B cell (primary cell): ENCODE measurements around the gene NOL12. TPM values are rescaled to one million over a fixed set of nuclear protein-coding genes. Genes with fewer than 3 reads are reported as not detected.

ENCODE experiments used
- ATAC-seq: fragments of 200-7000 bp; cut with Tn5 transposase; one replicate; pipeline ENCODE4 v1.10.0; 2021; ENCODE audit warnings: low read depth, mild to moderate bottlenecking, moderate number of reproducible peaks, moderate library complexity
- CTCF ChIA-PET: fragments of 350-600 bp; sonication (Branson Sonifier 250); formaldehyde crosslinking; loops from one replicate; lab custom pipeline; 2021; ENCODE audit warnings: antibody characterized with exemption, inconsistent platforms; lab: Charles Lee
- POLR2A ChIA-PET: fragments of 350-600 bp; sonication (Branson Sonifier 250); formaldehyde crosslinking; loops from one replicate; lab custom pipeline; 2021; ENCODE audit warnings: antibody characterized with exemption; lab: Charles Lee
- DNase-seq: peaks from one replicate; pipeline ENCODE4 v3.0.0; 2013
- H2AFZ ChIP-seq: 2 replicates; pipeline ENCODE4 v1.6.1; 2012; ENCODE audit warnings: mild to moderate bottlenecking, low read depth, low read length; ENCODE audit not compliant: insufficient read depth, poor library complexity, severe bottlenecking
- H3K27ac ChIP-seq, 2 donors: 1 replicate in 1 of 2; 2 replicates in 1 of 2; pipeline ENCODE4 v1.5.1; 2012 to 2013; ENCODE audit warnings: low read length in 2 of 2, mild to moderate bottlenecking in 2 of 2, moderate library complexity in 1 of 2
- H3K27me3 ChIP-seq, 4 experiments: fragments of 200-600 bp in 1 of 4; sonication (generic) in 1 of 4; replicated peaks in 1 of 4; 1 replicate in 2 of 4; 2 replicates in 2 of 4; pipeline versions ENCODE4 v1.6.1 to v1.7.0; 2013 to 2016; ENCODE audit warnings: low read length in 3 of 4, mild to moderate bottlenecking in 2 of 4, mixed read lengths in 1 of 4, moderate library complexity in 1 of 4; ENCODE audit not compliant: insufficient read depth in 4 of 4, control insufficient read depth in 3 of 4; ENCODE audit errors: control extremely low read depth in 1 of 4
- H3K36me3 ChIP-seq, 2 experiments: replicated peaks in 1 of 2; 1 replicate in 1 of 2; 2 replicates in 1 of 2; pipeline versions ENCODE4 v1.6.1 to v1.7.1; 2013; ENCODE audit warnings: low read length in 1 of 2; ENCODE audit not compliant: insufficient read depth in 2 of 2, control insufficient read depth in 1 of 2; ENCODE audit errors: control extremely low read depth in 1 of 2, extremely low read depth in 1 of 2
- H3K4me1 ChIP-seq, 2 donors: fragments of 200-600 bp in 1 of 2; sonication (generic) in 1 of 2; 1 replicate in 1 of 2; 2 replicates in 1 of 2; pipeline versions ENCODE4 v1.5.1 to v1.6.1; 2013 to 2017; ENCODE audit warnings: low read length in 2 of 2; ENCODE audit not compliant: control insufficient read depth in 2 of 2, insufficient read depth in 2 of 2
- H3K4me2 ChIP-seq: replicated peaks from 2 replicates; pipeline ENCODE3; 2012; ENCODE audit warnings: mild to moderate bottlenecking, low read depth, low read length; ENCODE audit not compliant: poor library complexity, severe bottlenecking
- H3K4me3 ChIP-seq, 5 experiments: fragments of 200-600 bp in 1 of 5; sonication (generic) in 1 of 5; 1 replicate in 3 of 5; 2 replicates in 2 of 5; pipeline versions ENCODE4 v1.5.1 to v1.7.0; 2011 to 2016; ENCODE audit warnings: low read length in 4 of 5, mild to moderate bottlenecking in 4 of 5, low read depth in 2 of 5, control low read depth in 1 of 5, moderate library complexity in 1 of 5; ENCODE audit not compliant: insufficient read depth in 1 of 5; ENCODE audit errors: control extremely low read depth in 1 of 5, extremely low read depth in 1 of 5
- H3K79me2 ChIP-seq: fragments of 200-600 bp; sonication (generic); one replicate; pipeline ENCODE4 v1.6.0; 2016; ENCODE audit warnings: low read length; ENCODE audit not compliant: control insufficient read depth, insufficient read depth
- H3K9ac ChIP-seq: fragments of 200-600 bp; sonication (generic); 2 replicates; pipeline ENCODE4 v1.6.1; 2017; ENCODE audit warnings: mild to moderate bottlenecking, low read length, moderate library complexity
- H3K9me3 ChIP-seq, 3 donors: one replicate each; pipeline versions ENCODE4 v1.6.1 to v1.7.1; 2013; ENCODE audit warnings: low read length in 2 of 3; ENCODE audit not compliant: control insufficient read depth in 2 of 3, insufficient read depth in 1 of 3; ENCODE audit errors: control extremely low read depth in 1 of 3
- H4K20me1 ChIP-seq: 2 replicates; pipeline ENCODE4 v1.6.0; 2012; ENCODE audit warnings: mild to moderate bottlenecking, low read length; ENCODE audit not compliant: insufficient read depth, control insufficient read depth, poor library complexity, severe bottlenecking
- H3K27ac Mint-ChIP-seq: one replicate; pipeline ENCODE4 v1.8.0; 2021; ENCODE audit warnings: mixed read lengths
- H3K27me3 Mint-ChIP-seq: one replicate; pipeline ENCODE4 v1.8.0; 2021; ENCODE audit warnings: mixed read lengths
- H3K4me1 Mint-ChIP-seq: one replicate; pipeline ENCODE4 v1.8.0; 2021; ENCODE audit warnings: mixed read lengths
- H3K4me3 Mint-ChIP-seq: one replicate; pipeline ENCODE4 v1.8.0; 2021; ENCODE audit warnings: mixed read lengths
- H3K9me3 Mint-ChIP-seq: one replicate; pipeline ENCODE4 v1.8.0; 2022; ENCODE audit warnings: mixed read lengths; ENCODE audit not compliant: insufficient read depth
- EZH2 ChIP-seq: IDR thresholded peaks from 2 replicates; pipeline ENCODE4 v1.6.1; 2012; ENCODE audit warnings: borderline replicate concordance, low read depth, mild to moderate bottlenecking, moderate library complexity, low read length; ENCODE audit not compliant: insufficient read depth, poor library complexity, severe bottlenecking
- WGBS: methylation state at CpG from one replicate; pipeline ENCODE4 v1.1.5; 2013; ENCODE audit warnings: missing lambda C conversion rate; ENCODE audit not compliant: insufficient coverage; 5-methylcytosine and 5-hydroxymethylcytosine counted together
- intact Hi-C: fragments of 100-400 bp; cut with micrococcal nuclease; formaldehyde crosslinking; loops from one replicate; pipeline ENCODE4 v1.10.0; 2022
- polyA plus RNA-seq: library from polyadenylated mRNA; depleted of rRNA; stranded (reverse); fragments of >200 nt; gene quantifications from 2 replicates; pipeline ENCODE4 v1.2.3, GENCODE V29; 2012
- total RNA-seq, 2 donors: library from RNA; stranded (reverse); fragments of 120-200 nt in 1 of 2; gene quantifications; 1 replicate in 1 of 2; 2 replicates in 1 of 2; pipeline versions ENCODE4 v1.2.3 to v1.2.4, GENCODE V29; 2013 to 2022
- TF ChIP-seq, protein P1 (sequence below): fragments of 200-600 bp; IDR thresholded peaks from one replicate; pipeline ENCODE4 v1.8.0; 2022; ENCODE audit warnings: antibody characterized with exemption, mild to moderate bottlenecking

Gene NOL12
- total and polyA plus RNA-seq, 2 donors (not counting 1 experiment from before 2014, with no cell fraction given), result 34.7 to 43.1 TPM

DNA sequence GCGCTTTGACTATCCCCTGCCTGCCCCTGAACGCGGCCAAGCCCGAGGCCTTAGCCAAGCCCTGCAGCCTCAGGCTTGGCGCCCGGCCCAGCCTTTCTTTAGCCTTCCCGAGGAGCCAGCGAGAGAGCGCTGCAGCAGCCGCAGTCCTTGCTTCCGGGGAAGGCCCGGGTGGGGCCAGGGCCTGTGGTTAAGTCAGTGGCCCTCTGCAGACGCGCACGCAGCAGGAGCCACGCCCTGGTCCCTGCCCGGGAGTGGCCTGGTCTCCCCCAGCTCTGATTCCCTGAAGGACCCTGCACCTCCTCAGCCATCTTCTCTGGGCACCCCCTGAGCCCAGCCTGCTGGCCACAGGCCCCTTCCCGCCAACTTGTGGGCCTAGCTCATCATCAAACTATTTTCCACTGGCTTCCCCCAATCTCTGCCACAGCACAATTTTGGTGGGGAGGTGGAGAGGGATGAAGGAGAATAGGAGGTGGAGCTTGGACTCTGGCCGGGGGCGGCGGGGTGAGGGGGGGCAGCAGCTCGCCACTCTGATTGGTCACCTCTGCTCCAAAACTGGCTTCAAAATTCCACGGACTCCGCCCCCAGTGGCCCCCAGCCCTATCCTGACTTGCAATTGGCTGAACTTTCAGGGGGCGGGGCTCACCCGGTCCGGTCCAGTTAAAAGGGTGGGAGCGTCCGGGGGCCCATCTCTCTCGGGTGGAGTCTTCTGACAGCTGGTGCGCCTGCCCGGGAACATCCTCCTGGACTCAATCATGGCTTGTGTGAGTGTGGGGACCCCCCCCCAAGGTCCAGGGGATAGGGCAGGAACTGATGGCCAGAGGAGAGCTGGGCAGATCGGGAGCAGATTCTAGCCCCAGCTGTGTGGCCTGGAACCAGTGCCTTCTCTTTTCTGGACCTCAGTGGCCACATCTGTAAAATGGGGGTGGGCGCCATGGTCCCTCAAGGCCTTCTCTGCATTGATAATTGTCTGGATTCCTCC lies 10.9 kb upstream of the NOL12 start, which contains the start of gene LGALS1:
Gene LGALS1 (plus strand): TSS at position 686 of the 979 bp plus-strand sequence. CDS start 67 bp downstream, at position 753.
- ATAC-seq, result peak; percentile 35
- H3K79me2 ChIP-seq, result peaks cover 25% of the 10 kb centered on the region
- H3K27me3 ChIP-seq, result no peaks in the 10 kb centered on the region
- H3K9ac ChIP-seq, result peak within 1 kb of the TSS; percentile 87
- no peaks in the 10 kb centered on the region for H3K9me3 ChIP-seq
- peaks cover 50% of the 10 kb centered on the region for H3K4me1 Mint-ChIP-seq
- H3K4me3 ChIP-seq, result peak within 1 kb of the TSS; percentile 73 to 92 (median 81)
- H2AFZ ChIP-seq, result peak within 1 kb of the TSS; percentile 82
- H3K27ac Mint-ChIP-seq, result peak within 1 kb of the TSS; percentile 97
- intact Hi-C loops, result no loop called here
- CTCF ChIA-PET, result interaction anchor here (0.6 to 23.0 kb wide), 7 partner anchors 6 to 169 kb away, joined by 3 to 501 read pairs (median 185); partner anchors contain the start of genes ANKRD54, GGA1, LGALS1 and NOL12
- H3K27me3 Mint-ChIP-seq, result no peaks in the 10 kb centered on the region
- peaks cover 36 to 58% of the 10 kb centered on the region in 2 donors for H3K4me1 ChIP-seq
- H4K20me1 ChIP-seq, result no peaks in the 10 kb centered on the region
- peak within 1 kb of the TSS; percentile 96 for H3K4me3 Mint-ChIP-seq
- no peaks in the 10 kb centered on the region for H3K36me3 ChIP-seq
- H3K4me2 ChIP-seq, result peak within 1 kb of the TSS; percentile 91
- H3K9me3 Mint-ChIP-seq, result no peaks in the 10 kb centered on the region
- DNase-seq, result peak; percentile 71
- WGBS, result 21% methylated on average over 28 of the region's 34 CpGs
- TF ChIP-seq, protein P1, sequence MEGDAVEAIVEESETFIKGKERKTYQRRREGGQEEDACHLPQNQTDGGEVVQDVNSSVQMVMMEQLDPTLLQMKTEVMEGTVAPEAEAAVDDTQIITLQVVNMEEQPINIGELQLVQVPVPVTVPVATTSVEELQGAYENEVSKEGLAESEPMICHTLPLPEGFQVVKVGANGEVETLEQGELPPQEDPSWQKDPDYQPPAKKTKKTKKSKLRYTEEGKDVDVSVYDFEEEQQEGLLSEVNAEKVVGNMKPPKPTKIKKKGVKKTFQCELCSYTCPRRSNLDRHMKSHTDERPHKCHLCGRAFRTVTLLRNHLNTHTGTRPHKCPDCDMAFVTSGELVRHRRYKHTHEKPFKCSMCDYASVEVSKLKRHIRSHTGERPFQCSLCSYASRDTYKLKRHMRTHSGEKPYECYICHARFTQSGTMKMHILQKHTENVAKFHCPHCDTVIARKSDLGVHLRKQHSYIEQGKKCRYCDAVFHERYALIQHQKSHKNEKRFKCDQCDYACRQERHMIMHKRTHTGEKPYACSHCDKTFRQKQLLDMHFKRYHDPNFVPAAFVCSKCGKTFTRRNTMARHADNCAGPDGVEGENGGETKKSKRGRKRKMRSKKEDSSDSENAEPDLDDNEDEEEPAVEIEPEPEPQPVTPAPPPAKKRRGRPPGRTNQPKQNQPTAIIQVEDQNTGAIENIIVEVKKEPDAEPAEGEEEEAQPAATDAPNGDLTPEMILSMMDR, result no peak
- no peak for TF ChIP-seq EZH2
- peak within 1 kb of the TSS; percentile 98 for H3K27ac ChIP-seq
- POLR2A ChIA-PET, result interaction anchor here (0.7 to 3.9 kb wide), 8 partner anchors 9 to 169 kb away, joined by 3 to 44 read pairs (median 10); partner anchors contain the start of genes ANKRD54, GGA1 and PDXP
